Endothelial cell of umbilical vein (primary cell): ENCODE measurements around the gene TRAPPC10. TPM values are rescaled to one million over a fixed set of nuclear protein-coding genes. Genes with fewer than 3 reads are reported as not detected.

Experiments used
- BruUV-seq: library from RNA; stranded (reverse); fragments of 400-500 nt; replicated peaks from 2 replicates; lab custom pipeline; 2021; lab: Mats Ljungman, UMichigan
- CTCF ChIA-PET: fragments of 300-600, 350-600 bp; sonication (Branson Sonifier 250); formaldehyde crosslinking; loops from one replicate; lab custom pipeline; 2021; ENCODE audit warnings: antibody characterized with exemption, inconsistent platforms; lab: Charles Lee
- POLR2A ChIA-PET: fragments of 300-600, 350-600 bp; sonication (Branson Sonifier 250); formaldehyde crosslinking; loops from one replicate; lab custom pipeline; 2021; ENCODE audit warnings: antibody characterized with exemption, inconsistent platforms; lab: Charles Lee
- DNase-seq: peaks from one replicate; pipeline ENCODE4 v3.0.0-alpha.2; 2011; ENCODE audit warnings: low read depth, low spot score
- FAIRE-seq: peaks from 2 replicates; lab custom pipeline; 2011; peaks lifted over from hg19 to GRCh38; lab: Jason Lieb, UNC
- H2AFZ ChIP-seq: 2 replicates; pipeline ENCODE4 v1.6.0; 2012; ENCODE audit warnings: low read depth, low read length, control low read depth, inconsistent platforms
- H3K27ac ChIP-seq: 2 replicates; pipeline ENCODE4 v1.5.1; 2011; ENCODE audit warnings: low read depth, mild to moderate bottlenecking, control low read depth, low read length, moderate library complexity; ENCODE audit not compliant: insufficient read depth
- H3K27me3 ChIP-seq, 2 experiments: 2 replicates each; pipeline versions ENCODE4 v1.6.0 to v1.6.1; 2011; ENCODE audit warnings: low read length in 2 of 2, mixed read lengths in 1 of 2; ENCODE audit not compliant: control insufficient read depth in 2 of 2, insufficient read depth in 2 of 2
- H3K36me3 ChIP-seq, 2 experiments: 2 replicates in 1 of 2; 3 replicates in 1 of 2; pipeline ENCODE4 v1.5.1; 2011; ENCODE audit warnings: low read length in 2 of 2, mild to moderate bottlenecking in 1 of 2, moderate library complexity in 1 of 2; ENCODE audit not compliant: control insufficient read depth in 2 of 2, insufficient read depth in 2 of 2; ENCODE audit errors: extremely low read depth in 1 of 2
- H3K4me1 ChIP-seq: 3 replicates; pipeline ENCODE4 v1.5.1; 2011; ENCODE audit warnings: mild to moderate bottlenecking, low read length; ENCODE audit not compliant: control insufficient read depth, insufficient read depth; ENCODE audit errors: extremely low read depth
- H3K4me2 ChIP-seq: 2 replicates; pipeline ENCODE4 v1.6.1; 2011; ENCODE audit warnings: low read length, control low read depth, mixed read lengths; ENCODE audit not compliant: insufficient read depth
- H3K4me3 ChIP-seq, 3 experiments: fragments of 200-600 bp in 1 of 3; sonication (generic), shearing (Covaris generic) in 1 of 3; replicated peaks in 1 of 3; 2 replicates each; pipeline ENCODE4 v1.5.1; 2011 to 2016; ENCODE audit warnings: control low read depth in 3 of 3, low read length in 3 of 3, mild to moderate bottlenecking in 2 of 3, inconsistent platforms in 1 of 3, low read depth in 1 of 3, moderate library complexity in 1 of 3; ENCODE audit not compliant: insufficient read depth in 1 of 3
- H3K79me2 ChIP-seq: 2 replicates; pipeline ENCODE4 v1.6.0; 2012; ENCODE audit warnings: low read length, inconsistent platforms; ENCODE audit not compliant: control insufficient read depth, insufficient read depth
- H3K9ac ChIP-seq: replicated peaks from 2 replicates; pipeline ENCODE3; 2011; ENCODE audit warnings: low read length, control low read depth; ENCODE audit not compliant: insufficient read depth; ENCODE audit errors: extremely low read depth
- H3K9me1 ChIP-seq: replicated peaks from 3 replicates; pipeline ENCODE4 v1.6.0; 2011; ENCODE audit warnings: mild to moderate bottlenecking, low read length; ENCODE audit not compliant: control insufficient read depth, insufficient read depth; ENCODE audit errors: extremely low read depth
- H3K9me3 ChIP-seq: replicated peaks from 2 replicates; pipeline ENCODE4 v1.5.1; 2012; ENCODE audit warnings: low read length, inconsistent platforms; ENCODE audit not compliant: control insufficient read depth, insufficient read depth
- H4K20me1 ChIP-seq: replicated peaks from 2 replicates; pipeline ENCODE3; 2011; ENCODE audit warnings: mild to moderate bottlenecking, low read length; ENCODE audit not compliant: control insufficient read depth, insufficient read depth; ENCODE audit errors: extremely low read depth
- FOS ChIP-seq: IDR thresholded peaks from 2 replicates; pipeline ENCODE4 v1.6.1; 2011; ENCODE audit warnings: mild to moderate bottlenecking, low read length, moderate library complexity, borderline replicate concordance; ENCODE audit not compliant: insufficient read depth
- JUN ChIP-seq: IDR thresholded peaks from 2 replicates; pipeline ENCODE4 v1.6.1; 2011; ENCODE audit warnings: borderline replicate concordance, low read depth; ENCODE audit not compliant: insufficient read length, insufficient read depth
- MYC ChIP-seq: IDR thresholded peaks from one replicate; pipeline ENCODE4 v1.6.1; 2011; ENCODE audit warnings: mild to moderate bottlenecking, low read depth, low read length
- POLR2AphosphoS5 ChIP-seq: IDR thresholded peaks from 2 replicates; pipeline ENCODE4 v1.6.1; 2012; ENCODE audit warnings: low read depth, mild to moderate bottlenecking, control low read depth, low read length, moderate library complexity; ENCODE audit not compliant: insufficient read depth
- dilution Hi-C: fragments of 300-500 bp; cut with MboI; formaldehyde crosslinking; loops from one replicate; pipeline ENCODE4 v1.15.0; 2019; ENCODE audit warnings: low sequenced_read_pairs; ENCODE audit not compliant: extremely low pct_ligation_motif_present
- intact Hi-C: fragments of 100-400 bp; cut with micrococcal nuclease; formaldehyde crosslinking; loops from one replicate; pipeline ENCODE4 v1.10.0; 2022
- polyA plus RNA-seq, 4 experiments: library from polyadenylated mRNA; depleted of rRNA in 3 of 4; stranded (reverse) in 3 of 4; unstranded in 1 of 4; fragments of >200 nt; gene quantifications; 2 replicates each; pipeline versions ENCODE4 v1.2.1 to v1.2.3, GENCODE V29; 2011 to 2012; ENCODE audit warnings: missing spikeins in 1 of 4
- total RNA-seq: library from RNA; stranded (reverse); gene quantifications from 2 replicates; pipeline ENCODE4 v1.2.3, GENCODE V29; 2021
- TF ChIP-seq, protein P1 (sequence below): IDR thresholded peaks from 2 replicates; pipeline ENCODE4 v1.6.1; 2011; ENCODE audit not compliant: insufficient read depth, insufficient read length

Gene TRAPPC10
- total and polyA plus RNA-seq, 2 donors (not counting 3 experiments of a cell fraction or from before 2014, with no cell fraction given): 21.5 to 33.6 TPM

DNA sequence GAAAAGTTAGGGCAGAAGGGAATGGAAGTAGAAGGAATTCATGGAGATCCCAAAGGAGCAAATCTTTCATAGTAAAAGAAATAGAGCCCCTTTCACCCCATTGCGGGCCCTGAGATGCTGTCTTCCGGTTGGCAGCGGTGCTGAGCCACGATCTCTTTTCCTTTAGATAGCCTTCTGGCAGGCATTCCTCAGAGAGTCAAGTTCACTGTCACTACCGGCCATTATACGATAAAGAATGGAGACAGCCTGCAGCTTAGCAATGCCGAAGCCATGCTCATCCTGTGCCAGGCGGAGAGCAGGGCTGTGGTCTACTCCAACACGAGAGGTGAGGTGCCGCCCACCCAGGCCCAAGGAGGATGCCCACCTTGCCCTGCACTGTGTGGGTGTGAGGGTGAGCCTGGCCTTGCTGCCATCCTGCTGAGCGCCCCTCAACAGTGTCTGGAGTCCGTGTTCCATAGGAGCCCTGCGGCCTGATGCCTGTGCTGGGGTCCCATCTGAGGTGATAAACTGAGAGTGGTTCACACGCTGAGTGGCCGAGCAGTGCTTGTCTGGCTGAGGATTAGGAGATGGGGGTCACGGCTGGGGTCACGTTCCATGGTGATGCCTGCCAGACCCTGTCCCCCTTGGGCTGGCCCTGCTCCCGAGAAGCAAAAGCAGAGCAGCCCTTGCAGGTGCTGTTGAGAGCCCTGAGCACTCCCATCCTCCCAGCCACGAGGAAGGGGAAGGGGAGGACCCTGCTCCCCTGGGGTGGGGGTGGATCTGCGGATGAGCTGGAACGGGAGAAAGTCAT lies 74.7 kb downstream of the TRAPPC10 start:
- Histone ChIP-seq H2AFZ (no peak overlapping the region), H3K9me3 (no peaks in the 10 kb centered on the region), H3K27me3 (no peaks in the 10 kb centered on the region), H3K79me2 (peaks cover 6% of the 10 kb centered on the region), H3K4me2 (no peak overlapping the region), H3K4me1 (peaks cover 36% of the 10 kb centered on the region), H3K36me3 (peaks cover 12 to 23% of the 10 kb centered on the region in 2 experiments), H3K9ac (no peak overlapping the region), H4K20me1 (no peaks in the 10 kb centered on the region), H3K9me1 (no peaks in the 10 kb centered on the region), H3K27ac (no peak overlapping the region), H3K4me3 (no peak overlapping the region)
- intact Hi-C loops (no loop called here), dilution Hi-C loops (no loop called here)
- TF ChIP-seq MYC (no peak), JUN (no peak), POLR2AphosphoS5 (no peak), FOS (no peak)
- TF ChIP-seq, protein P1, sequence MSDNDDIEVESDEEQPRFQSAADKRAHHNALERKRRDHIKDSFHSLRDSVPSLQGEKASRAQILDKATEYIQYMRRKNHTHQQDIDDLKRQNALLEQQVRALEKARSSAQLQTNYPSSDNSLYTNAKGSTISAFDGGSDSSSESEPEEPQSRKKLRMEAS: no peak
- ChIA-PET CTCF (no interaction called here), POLR2A (no interaction called here)
- DNase-seq (peak; percentile 21), FAIRE-seq (peak; percentile 63)
- no TSS peak for BruUV-seq
